GM10266 (cell line): ENCODE results near the gene PEX26.

ENCODE experiments used
- DNase-seq: peaks from one replicate; pipeline ENCODE4 v3.0.0; 2012; ENCODE audit errors: extremely low spot score
- TF ChIP-seq, protein P1 (sequence below): IDR thresholded peaks from 2 replicates; pipeline ENCODE4 v1.5.1; 2012; ENCODE audit warnings: mild to moderate bottlenecking, low read depth; ENCODE audit not compliant: control insufficient read depth, insufficient read depth; ENCODE audit errors: missing control alignments

The PEX26 gene

DNA sequence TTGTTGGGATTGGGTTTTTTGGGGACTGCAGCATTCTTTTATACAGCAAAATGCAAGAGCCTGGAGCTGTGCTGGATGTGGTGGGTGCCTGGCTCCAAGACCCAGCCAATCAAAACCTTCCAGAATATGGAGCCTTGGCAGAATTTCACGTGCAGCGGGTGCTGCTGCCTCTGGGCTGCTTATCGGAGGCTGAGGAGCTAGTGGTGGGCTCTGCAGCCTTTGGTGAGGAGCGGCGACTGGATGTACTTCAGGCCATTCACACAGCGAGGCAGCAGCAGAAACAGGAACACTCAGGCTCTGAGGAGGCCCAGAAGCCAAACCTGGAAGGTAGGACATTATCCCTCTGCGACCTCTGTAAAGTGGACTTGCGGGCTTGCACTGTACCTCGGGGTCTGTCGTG is 5.6 kb downstream of the PEX26 start:
- TF ChIP-seq, protein P1, sequence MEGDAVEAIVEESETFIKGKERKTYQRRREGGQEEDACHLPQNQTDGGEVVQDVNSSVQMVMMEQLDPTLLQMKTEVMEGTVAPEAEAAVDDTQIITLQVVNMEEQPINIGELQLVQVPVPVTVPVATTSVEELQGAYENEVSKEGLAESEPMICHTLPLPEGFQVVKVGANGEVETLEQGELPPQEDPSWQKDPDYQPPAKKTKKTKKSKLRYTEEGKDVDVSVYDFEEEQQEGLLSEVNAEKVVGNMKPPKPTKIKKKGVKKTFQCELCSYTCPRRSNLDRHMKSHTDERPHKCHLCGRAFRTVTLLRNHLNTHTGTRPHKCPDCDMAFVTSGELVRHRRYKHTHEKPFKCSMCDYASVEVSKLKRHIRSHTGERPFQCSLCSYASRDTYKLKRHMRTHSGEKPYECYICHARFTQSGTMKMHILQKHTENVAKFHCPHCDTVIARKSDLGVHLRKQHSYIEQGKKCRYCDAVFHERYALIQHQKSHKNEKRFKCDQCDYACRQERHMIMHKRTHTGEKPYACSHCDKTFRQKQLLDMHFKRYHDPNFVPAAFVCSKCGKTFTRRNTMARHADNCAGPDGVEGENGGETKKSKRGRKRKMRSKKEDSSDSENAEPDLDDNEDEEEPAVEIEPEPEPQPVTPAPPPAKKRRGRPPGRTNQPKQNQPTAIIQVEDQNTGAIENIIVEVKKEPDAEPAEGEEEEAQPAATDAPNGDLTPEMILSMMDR, result no peak
- no peak for DNase-seq

DNA sequence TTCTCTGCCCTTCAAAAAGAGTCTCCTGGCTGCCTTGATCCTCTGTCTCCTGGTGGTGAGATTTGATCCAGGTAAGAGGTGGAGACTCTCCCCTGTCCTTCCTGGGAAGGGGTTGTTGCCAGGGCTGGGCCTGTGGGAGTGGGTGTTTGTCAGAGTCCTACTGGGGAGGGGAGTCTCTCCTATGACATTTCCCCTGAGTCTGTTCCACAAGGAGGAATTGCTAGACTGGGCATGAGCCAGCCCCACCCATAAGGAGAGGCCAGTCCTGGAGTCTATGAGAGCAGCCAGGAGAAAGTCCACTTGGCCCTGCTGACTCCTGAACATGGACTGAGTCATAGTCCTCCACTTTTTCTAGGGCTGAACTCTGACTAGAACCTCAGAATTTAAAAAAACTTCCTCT is 7.4 kb downstream of the PEX26 start:
- DNase-seq, result no peak
- TF ChIP-seq, protein P1, result no peak

DNA sequence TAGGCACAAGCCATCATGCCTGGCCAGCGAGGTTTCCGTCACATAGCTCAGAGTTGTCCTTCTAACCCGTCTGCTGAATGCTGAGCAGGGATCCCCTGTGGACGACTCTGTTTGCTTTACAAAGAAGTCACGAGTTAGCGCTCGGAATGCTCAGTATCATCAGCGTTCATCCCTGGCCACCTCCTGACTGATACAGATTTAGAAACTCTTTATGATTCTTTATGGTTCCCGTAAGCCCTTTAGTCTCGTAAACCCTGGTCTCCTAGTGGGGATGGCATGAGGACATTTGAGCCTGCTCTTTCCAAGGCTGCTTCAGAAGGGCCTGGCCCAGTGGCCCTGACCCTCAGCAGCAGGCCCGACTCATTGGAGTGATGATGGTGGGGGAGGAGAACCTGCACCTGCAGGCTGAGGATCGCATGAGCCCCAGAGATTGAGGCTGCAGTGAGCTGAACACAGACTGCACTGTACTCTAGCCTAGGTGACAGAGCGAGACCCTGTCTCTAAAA is 9.6 kb downstream of the PEX26 start:
- DNase-seq, result no peak
- TF ChIP-seq, protein P1, result no peak

DNA sequence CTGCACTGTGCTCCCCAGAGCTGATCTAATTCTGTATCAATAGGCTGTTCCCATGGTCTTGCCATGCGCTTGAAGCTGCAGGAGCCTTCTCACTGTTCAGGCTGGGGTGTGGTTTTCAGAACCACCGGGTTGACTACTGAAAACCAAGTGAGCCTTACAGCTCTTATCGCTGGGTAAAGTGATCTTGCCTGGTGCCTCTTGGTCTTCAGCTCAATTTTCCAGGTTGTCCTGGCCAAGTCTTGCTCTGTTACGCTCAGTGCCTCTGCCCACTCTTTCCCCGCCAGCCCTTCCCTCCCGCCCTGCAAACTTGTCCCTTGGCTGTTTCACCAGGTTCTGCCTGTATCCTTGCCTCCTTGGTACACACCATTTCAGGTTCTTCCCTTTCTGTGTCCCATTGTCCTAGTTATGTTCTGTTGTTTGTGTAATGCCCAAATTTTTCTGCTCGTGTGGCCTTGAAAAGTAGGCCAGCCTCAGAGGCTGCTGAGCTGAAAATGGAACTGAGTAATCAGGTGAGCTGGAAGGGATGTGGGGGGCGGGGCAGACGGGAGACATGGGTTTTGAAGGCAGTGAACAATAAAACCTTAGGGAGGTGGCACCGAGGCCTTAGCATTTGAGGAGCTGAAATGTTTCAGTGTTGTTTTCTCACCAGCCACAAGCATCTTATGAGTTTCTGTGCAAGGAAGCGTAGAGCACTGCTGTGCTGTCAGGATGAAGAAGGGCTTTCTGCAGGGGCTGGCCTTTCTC is 11.2 kb downstream of the PEX26 start:
- TF ChIP-seq, protein P1, result no peak
- DNase-seq, result no peak

DNA sequence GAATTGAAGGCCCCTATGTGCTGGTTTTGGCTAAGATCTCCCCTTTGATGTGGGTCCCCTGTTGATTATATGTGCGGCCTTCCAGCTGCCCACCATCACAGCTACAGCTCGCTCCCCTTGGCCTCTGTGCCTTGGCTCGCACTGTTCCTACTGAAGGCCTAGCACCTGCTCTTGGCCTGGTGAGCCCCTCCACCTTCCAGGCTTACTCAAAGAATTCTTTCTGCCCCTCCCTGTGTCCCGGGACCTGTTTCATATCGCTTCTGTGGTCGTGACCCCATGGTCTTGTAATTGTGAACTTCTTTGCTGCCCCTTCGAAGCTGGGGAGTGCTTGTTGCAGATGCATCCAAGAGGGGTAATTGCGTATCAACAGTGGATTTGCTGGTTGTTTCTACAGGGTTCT is 12.5 kb downstream of the PEX26 start:
- no peak for DNase-seq
- TF ChIP-seq, protein P1, result no peak

DNA sequence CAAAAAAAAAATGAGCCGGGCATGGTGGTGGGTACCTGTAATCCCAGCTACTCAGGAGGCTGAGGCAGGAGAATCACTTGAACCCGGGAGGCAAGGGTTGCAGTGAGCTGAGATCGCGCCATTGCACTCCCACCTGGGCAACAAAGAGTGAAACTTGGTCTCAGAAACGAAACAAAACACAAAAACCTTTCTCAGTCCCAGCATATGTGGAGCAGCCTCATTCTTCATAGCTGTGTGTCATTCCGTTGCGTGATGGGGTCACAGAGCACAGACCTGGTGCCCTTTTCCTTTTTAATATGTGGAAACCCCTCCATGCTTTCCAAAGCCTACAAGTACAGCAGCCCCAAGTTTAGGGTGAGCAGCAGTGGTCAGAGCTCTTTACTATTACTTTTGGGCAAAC is 13.7 kb downstream of the PEX26 start:
- no peak for DNase-seq
- TF ChIP-seq, protein P1, result no peak

DNA sequence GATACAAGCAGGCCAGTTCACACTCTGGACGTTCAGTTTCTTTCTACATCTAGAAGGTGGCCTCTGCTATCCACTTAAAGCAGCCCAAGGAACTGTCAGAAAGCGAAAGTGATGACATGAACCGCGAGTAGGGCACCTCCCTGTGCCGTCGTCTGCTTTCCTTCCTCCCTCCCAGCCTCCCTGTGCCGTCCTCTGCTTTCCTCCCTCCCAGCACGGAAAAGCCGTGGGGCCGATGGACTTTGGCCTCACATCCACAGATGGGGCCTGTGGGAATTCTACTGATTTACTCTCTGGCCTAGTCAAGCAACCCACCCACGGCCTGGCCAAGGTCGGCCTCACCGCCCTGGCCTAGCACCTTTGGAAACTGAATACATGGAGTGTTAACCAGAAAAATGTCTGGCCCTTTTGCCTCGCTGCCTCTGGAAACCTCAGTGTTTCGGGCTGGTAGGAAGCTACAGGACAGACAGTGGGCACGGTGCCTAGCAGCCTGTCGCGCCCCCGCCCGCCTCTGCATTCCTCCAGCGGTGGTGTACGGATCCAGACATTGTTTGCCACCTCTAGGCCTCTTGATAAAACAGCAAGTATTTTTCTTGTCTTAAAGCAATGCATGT is 14.2 kb downstream of the PEX26 start:
- DNase-seq, result no peak
- TF ChIP-seq, protein P1, result no peak
